WTC11 (cell line): ENCODE data around the gene ABL1. TPM values are rescaled to one million over a fixed set of nuclear protein-coding genes. Genes with fewer than 3 reads are reported as not detected.

Experiments used
- ATAC-seq: fragments of 200-7000 bp; cut with Tn5 transposase; 2 replicates; pipeline ENCODE4 v1.10.0; 2021; ENCODE audit warnings: mild to moderate bottlenecking, moderate library complexity
- CTCF ChIA-PET: fragments of 300-600 bp; sonication (Branson Sonifier 250); formaldehyde crosslinking; loops from one replicate; lab custom pipeline; 2021; ENCODE audit warnings: antibody characterized with exemption; lab: Charles Lee
- POLR2A ChIA-PET: fragments of 350-600 bp; sonication (Branson Sonifier 250); formaldehyde crosslinking; loops from one replicate; lab custom pipeline; 2021; ENCODE audit warnings: antibody characterized with exemption; lab: Charles Lee
- DNase-seq: peaks from one replicate; pipeline ENCODE4 v3.0.0; 2021; ENCODE audit warnings: low spot score
- H3K27ac Mint-ChIP-seq: 2 replicates; pipeline ENCODE4 v1.8.0; 2021; ENCODE audit warnings: mixed read lengths
- H3K27me3 Mint-ChIP-seq: 2 replicates; pipeline ENCODE4 v1.8.0; 2021; ENCODE audit warnings: low read depth, mild to moderate bottlenecking, moderate library complexity, mixed read lengths
- H3K36me3 Mint-ChIP-seq: 2 replicates; pipeline ENCODE4 v1.8.0; 2021; ENCODE audit warnings: mixed read lengths
- H3K4me1 Mint-ChIP-seq: 2 replicates; pipeline ENCODE4 v1.8.0; 2022; ENCODE audit warnings: mixed read lengths
- H3K4me3 Mint-ChIP-seq: 2 replicates; pipeline ENCODE4 v1.8.0; 2021; ENCODE audit warnings: mild to moderate bottlenecking, moderate library complexity, mixed read lengths
- H3K9me3 Mint-ChIP-seq: 2 replicates; pipeline ENCODE4 v1.8.0; 2021; ENCODE audit warnings: mixed read lengths
- ATF1 ChIP-seq: sonication (generic); formaldehyde crosslinking; IDR thresholded peaks from 2 replicates; pipeline ENCODE4 v1.8.1; 2023; ENCODE audit warnings: mild to moderate bottlenecking, moderate library complexity, missing genetic modification reagents
- CBFB ChIP-seq: sonication (generic); formaldehyde crosslinking; IDR thresholded peaks from 2 replicates; pipeline ENCODE4 v1.8.1; 2022; ENCODE audit warnings: mild to moderate bottlenecking, low read depth, missing genetic modification reagents
- CREM ChIP-seq: sonication (generic); formaldehyde crosslinking; IDR thresholded peaks from 2 replicates; pipeline ENCODE4 v1.8.1; 2022; ENCODE audit warnings: mild to moderate bottlenecking, missing genetic modification reagents, moderate library complexity
- E2F4 ChIP-seq: sonication (generic); formaldehyde crosslinking; IDR thresholded peaks from 2 replicates; pipeline ENCODE4 v1.8.1; 2022; ENCODE audit warnings: low read depth, mild to moderate bottlenecking, moderate library complexity, missing genetic modification reagents, borderline replicate concordance
- GRHL2 ChIP-seq: fragments of 250-450 bp; sonication (Bioruptor Pico); IDR thresholded peaks from 2 replicates; pipeline ENCODE4 v1.8.0; 2022; ENCODE audit warnings: mild to moderate bottlenecking, moderate library complexity; ENCODE audit not compliant: insufficient replicate concordance, severe bottlenecking
- HMGA2 ChIP-seq: fragments of 250-450 bp; sonication (Bioruptor Pico); IDR thresholded peaks from 2 replicates; pipeline ENCODE4 v1.4.0; 2021; ENCODE audit warnings: mild to moderate bottlenecking, moderate library complexity
- IRF1 ChIP-seq: sonication (generic); formaldehyde crosslinking; IDR thresholded peaks from 2 replicates; pipeline ENCODE4 v1.8.0; 2023; ENCODE audit warnings: missing genetic modification reagents
- IRF2 ChIP-seq: sonication (generic); formaldehyde crosslinking; IDR thresholded peaks from 2 replicates; pipeline ENCODE4 v1.8.0; 2022; ENCODE audit warnings: low read depth, missing genetic modification reagents, borderline replicate concordance
- KAT7 ChIP-seq: sonication (generic); formaldehyde crosslinking; IDR thresholded peaks from 2 replicates; pipeline ENCODE4 v1.8.1; 2023; ENCODE audit warnings: missing genetic modification reagents, mild to moderate bottlenecking, borderline replicate concordance
- MXD4 ChIP-seq: fragments of 250-450 bp; sonication (Bioruptor Pico); IDR thresholded peaks from 2 replicates; pipeline ENCODE4 v1.8.0; 2021; ENCODE audit warnings: mild to moderate bottlenecking, moderate library complexity, borderline replicate concordance
- NR3C1 ChIP-seq: sonication (generic); formaldehyde crosslinking; conservative IDR thresholded peaks from 2 replicates; pipeline ENCODE4 v1.8.1; 2023; ENCODE audit warnings: low read depth, mild to moderate bottlenecking, missing genetic modification reagents
- RELA ChIP-seq: sonication (generic); formaldehyde crosslinking; IDR thresholded peaks from 2 replicates; pipeline ENCODE4 v1.8.1; 2022; ENCODE audit warnings: missing genetic modification reagents, mild to moderate bottlenecking, borderline replicate concordance
- SOX15 ChIP-seq: fragments of 250-450 bp; sonication (Bioruptor Pico); IDR thresholded peaks from 2 replicates; pipeline ENCODE4 v1.9.0; 2021; ENCODE audit warnings: mild to moderate bottlenecking
- ZBTB21 ChIP-seq: sonication (generic); formaldehyde crosslinking; IDR thresholded peaks from 2 replicates; pipeline ENCODE4 v1.8.1; 2023; ENCODE audit warnings: mild to moderate bottlenecking, missing genetic modification reagents, borderline replicate concordance
- ZNF263 ChIP-seq: sonication (generic); formaldehyde crosslinking; IDR thresholded peaks from 2 replicates; pipeline ENCODE4 v1.8.1; 2022; ENCODE audit warnings: low read depth, mild to moderate bottlenecking, moderate library complexity, missing genetic modification reagents
- ZNF317 ChIP-seq: sonication (generic); formaldehyde crosslinking; IDR thresholded peaks from 2 replicates; pipeline ENCODE4 v1.8.1; 2023; ENCODE audit warnings: low read depth, mild to moderate bottlenecking, moderate library complexity, missing genetic modification reagents, borderline replicate concordance
- ZNF416 ChIP-seq: fragments of 250-450 bp; sonication (Bioruptor Pico); IDR thresholded peaks from 2 replicates; pipeline ENCODE4 v1.9.0; 2021; ENCODE audit warnings: mild to moderate bottlenecking, inconsistent platforms
- total RNA-seq: library from RNA; stranded (reverse); gene quantifications from 3 replicates; pipeline ENCODE4 v1.2.3, GENCODE V29; 2021
- TF ChIP-seq, protein P1 (sequence below): sonication (generic); formaldehyde crosslinking; IDR thresholded peaks from 2 replicates; pipeline ENCODE4 v1.8.0; 2022; ENCODE audit warnings: mild to moderate bottlenecking, missing genetic modification reagents
- TF ChIP-seq, protein P2 (sequence below): sonication (generic); formaldehyde crosslinking; IDR thresholded peaks from 2 replicates; pipeline ENCODE4 v1.8.1; 2022; ENCODE audit warnings: missing genetic modification reagents, borderline replicate concordance
- TF ChIP-seq, protein P3 (sequence below): sonication (generic); formaldehyde crosslinking; IDR thresholded peaks from 2 replicates; pipeline ENCODE4 v1.8.1; 2023; ENCODE audit warnings: mild to moderate bottlenecking, missing genetic modification reagents, moderate library complexity

ABL1 gene
- total RNA-seq, 1 experiment from 2014 or later, result 104 TPM

DNA sequence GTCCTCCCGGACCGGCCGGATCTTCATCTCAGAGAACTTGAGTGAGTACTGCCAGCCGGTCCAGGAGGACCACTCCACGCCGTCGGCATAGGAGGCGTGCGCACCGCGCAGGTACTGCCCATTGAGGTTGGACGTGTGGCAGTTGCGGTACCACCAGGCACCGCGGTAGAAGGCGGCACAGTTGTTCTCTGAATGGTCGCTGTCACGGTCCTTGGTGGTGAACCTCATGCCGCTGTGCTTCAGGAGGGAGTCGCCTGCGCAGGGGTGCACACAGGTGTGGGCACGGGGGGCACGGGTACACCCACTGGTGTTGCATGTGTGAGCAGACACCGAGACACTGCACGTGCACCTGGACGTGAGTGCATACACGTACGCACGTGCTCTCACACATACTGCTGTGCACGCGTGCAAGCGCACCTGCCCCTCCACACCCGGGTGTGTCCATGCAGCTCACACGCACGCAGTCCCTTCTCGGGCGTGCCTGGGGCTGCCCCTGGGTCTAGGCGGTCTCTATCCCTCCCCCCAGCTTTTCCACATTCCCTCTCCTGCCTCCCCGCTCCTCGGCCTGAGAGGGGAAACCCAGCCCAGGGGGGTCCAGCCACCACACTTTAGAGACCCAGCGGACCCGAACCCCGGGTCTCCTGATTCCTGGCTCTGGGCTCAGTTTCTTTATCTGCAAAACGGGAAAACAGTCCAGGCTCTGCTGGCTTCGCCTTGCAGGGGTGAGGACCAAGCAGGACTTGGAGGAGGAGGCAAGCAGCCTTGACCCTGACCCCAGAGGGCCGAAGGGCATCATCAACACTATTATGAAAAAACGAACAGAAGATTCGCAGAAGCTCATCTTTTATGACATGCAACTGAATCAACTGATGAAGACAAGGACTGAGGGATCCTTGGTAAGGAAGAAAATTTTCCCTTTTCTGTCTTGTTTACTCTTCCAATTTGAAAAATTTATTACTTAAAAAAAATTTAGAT lies 69.3 kb downstream of the ABL1 start (continued):
- TF ChIP-seq, protein P1, sequence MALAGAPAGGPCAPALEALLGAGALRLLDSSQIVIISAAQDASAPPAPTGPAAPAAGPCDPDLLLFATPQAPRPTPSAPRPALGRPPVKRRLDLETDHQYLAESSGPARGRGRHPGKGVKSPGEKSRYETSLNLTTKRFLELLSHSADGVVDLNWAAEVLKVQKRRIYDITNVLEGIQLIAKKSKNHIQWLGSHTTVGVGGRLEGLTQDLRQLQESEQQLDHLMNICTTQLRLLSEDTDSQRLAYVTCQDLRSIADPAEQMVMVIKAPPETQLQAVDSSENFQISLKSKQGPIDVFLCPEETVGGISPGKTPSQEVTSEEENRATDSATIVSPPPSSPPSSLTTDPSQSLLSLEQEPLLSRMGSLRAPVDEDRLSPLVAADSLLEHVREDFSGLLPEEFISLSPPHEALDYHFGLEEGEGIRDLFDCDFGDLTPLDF, result no peak
- no peak for TF ChIP-seq KAT7 (CRISPR knock-in tag)
- TF ChIP-seq CBFB (CRISPR knock-in tag), result no peak

- H3K27ac Mint-ChIP-seq, result no peak overlapping the region
- no peak overlapping the region for H3K4me3 Mint-ChIP-seq
- no peaks in the 10 kb centered on the region for H3K4me1 Mint-ChIP-seq
- no peak for DNase-seq
- ATAC-seq, result no peak
- no peaks in the 10 kb centered on the region for H3K36me3 Mint-ChIP-seq
- ChIA-PET POLR2A (no interaction called here), CTCF (no interaction called here)
- no peak for TF ChIP-seq ATF1 (CRISPR knock-in tag)
- no peak for TF ChIP-seq GRHL2 (CRISPR knock-in tag)
- no peak for TF ChIP-seq RELA (CRISPR knock-in tag)
- no peak for TF ChIP-seq MXD4
- TF ChIP-seq, protein P2, sequence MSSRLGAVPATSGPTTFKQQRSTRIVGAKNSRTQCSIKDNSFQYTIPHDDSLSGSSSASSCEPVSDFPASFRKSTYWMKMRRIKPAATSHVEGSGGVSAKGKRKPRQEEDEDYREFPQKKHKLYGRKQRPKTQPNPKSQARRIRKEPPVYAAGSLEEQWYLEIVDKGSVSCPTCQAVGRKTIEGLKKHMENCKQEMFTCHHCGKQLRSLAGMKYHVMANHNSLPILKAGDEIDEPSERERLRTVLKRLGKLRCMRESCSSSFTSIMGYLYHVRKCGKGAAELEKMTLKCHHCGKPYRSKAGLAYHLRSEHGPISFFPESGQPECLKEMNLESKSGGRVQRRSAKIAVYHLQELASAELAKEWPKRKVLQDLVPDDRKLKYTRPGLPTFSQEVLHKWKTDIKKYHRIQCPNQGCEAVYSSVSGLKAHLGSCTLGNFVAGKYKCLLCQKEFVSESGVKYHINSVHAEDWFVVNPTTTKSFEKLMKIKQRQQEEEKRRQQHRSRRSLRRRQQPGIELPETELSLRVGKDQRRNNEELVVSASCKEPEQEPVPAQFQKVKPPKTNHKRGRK (CRISPR knock-in tag), result no peak
- no peak for TF ChIP-seq ZNF416 (CRISPR knock-in tag)
- TF ChIP-seq, protein P1, result no peak
- no peak for TF ChIP-seq CREM (CRISPR knock-in tag)
- no peaks in the 10 kb centered on the region for H3K9me3 Mint-ChIP-seq
- no peaks in the 10 kb centered on the region for H3K27me3 Mint-ChIP-seq
Measured at GRCh38 chr9:130905125-130905901, 70.3 kb downstream of the ABL1 start.

GRCh38 chr9:130905902-130906734 lies 71.1 kb downstream of the ABL1 start:
- H3K4me3 Mint-ChIP-seq, result no peak overlapping the region
- no peaks in the 10 kb centered on the region for H3K4me1 Mint-ChIP-seq
- ATAC-seq (no peak), DNase-seq (no peak)
- no peak overlapping the region for H3K27ac Mint-ChIP-seq
- no peaks in the 10 kb centered on the region for H3K9me3 Mint-ChIP-seq
- H3K36me3 Mint-ChIP-seq, result no peaks in the 10 kb centered on the region
- H3K27me3 Mint-ChIP-seq, result no peaks in the 10 kb centered on the region
- ChIA-PET POLR2A (no interaction called here), CTCF (interaction anchor here (1.5 kb wide), 1 partner anchor 26 kb away, joined by 4 read pairs; no protein-coding TSS in a partner anchor)
- TF ChIP-seq ZBTB21 (CRISPR knock-in tag) (no peak), E2F4 (CRISPR knock-in tag) (no peak), IRF1 (CRISPR knock-in tag) (no peak), HMGA2 (CRISPR knock-in tag) (no peak), ZNF263 (CRISPR knock-in tag) (no peak), SOX15 (CRISPR knock-in tag) (no peak), NR3C1 (CRISPR knock-in tag) (no peak), ZNF317 (CRISPR knock-in tag) (no peak), IRF2 (no peak)
- TF ChIP-seq, protein P3, sequence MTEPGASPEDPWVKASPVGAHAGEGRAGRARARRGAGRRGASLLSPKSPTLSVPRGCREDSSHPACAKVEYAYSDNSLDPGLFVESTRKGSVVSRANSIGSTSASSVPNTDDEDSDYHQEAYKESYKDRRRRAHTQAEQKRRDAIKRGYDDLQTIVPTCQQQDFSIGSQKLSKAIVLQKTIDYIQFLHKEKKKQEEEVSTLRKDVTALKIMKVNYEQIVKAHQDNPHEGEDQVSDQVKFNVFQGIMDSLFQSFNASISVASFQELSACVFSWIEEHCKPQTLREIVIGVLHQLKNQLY, result no peak
